Mesendoderm (in vitro differentiated cells): Measurements from ENCODE around the gene FBXL3.

ENCODE experiments used
- DNase-seq: peaks from one replicate; pipeline ENCODE4 v3.0.0; 2013
- H2AK5ac ChIP-seq: 2 replicates; pipeline ENCODE4 v1.6.1; 2013; ENCODE audit warnings: low read length, inconsistent platforms
- H2BK120ac ChIP-seq: 2 replicates; pipeline ENCODE4 v1.6.1; 2013; ENCODE audit warnings: low read depth, mild to moderate bottlenecking, low read length, moderate library complexity, mixed read lengths
- H2BK15ac ChIP-seq: replicated peaks from 2 replicates; pipeline ENCODE4 v1.6.1; 2013; ENCODE audit warnings: low read depth, mild to moderate bottlenecking, moderate library complexity
- H2BK5ac ChIP-seq: 2 replicates; pipeline ENCODE4 v1.6.1; 2013; ENCODE audit warnings: low read length, inconsistent platforms
- H3K18ac ChIP-seq: 2 replicates; pipeline ENCODE4 v1.6.1; 2013; ENCODE audit warnings: mild to moderate bottlenecking, low read length, mixed read lengths
- H3K23ac ChIP-seq: one replicate; pipeline ENCODE4 v1.6.1; 2013; ENCODE audit warnings: low read length
- H3K27ac ChIP-seq: 2 replicates; pipeline ENCODE4 v1.5.1; 2013; ENCODE audit warnings: low read depth, mild to moderate bottlenecking, inconsistent platforms, low read length, moderate library complexity
- H3K27me3 ChIP-seq: 2 replicates; pipeline ENCODE4 v1.6.1; 2013; ENCODE audit warnings: low read length, control low read depth, mild to moderate bottlenecking, inconsistent platforms; ENCODE audit not compliant: insufficient read depth, poor library complexity
- H3K36me3 ChIP-seq: 2 replicates; pipeline ENCODE4 v1.6.1; 2013; ENCODE audit warnings: low read length, inconsistent platforms; ENCODE audit not compliant: control insufficient read depth, insufficient read depth
- H3K4ac ChIP-seq: one replicate; pipeline ENCODE4 v1.6.1; 2013; ENCODE audit warnings: low read depth, mild to moderate bottlenecking, low read length, moderate library complexity
- H3K4me1 ChIP-seq: 2 replicates; pipeline ENCODE4 v1.6.1; 2013; ENCODE audit warnings: low read depth, low read length, inconsistent platforms; ENCODE audit not compliant: control insufficient read depth
- H3K4me2 ChIP-seq: 2 replicates; pipeline ENCODE4 v1.6.1; 2013; ENCODE audit warnings: low read length
- H3K4me3 ChIP-seq: 2 replicates; pipeline ENCODE4 v1.5.1; 2013; ENCODE audit warnings: mild to moderate bottlenecking, low read length
- H3K56ac ChIP-seq: one replicate; pipeline ENCODE4 v1.6.1; 2013; ENCODE audit warnings: low read length
- H3K79me1 ChIP-seq: 2 replicates; pipeline ENCODE4 v1.6.1; 2013; ENCODE audit warnings: low read length, inconsistent platforms
- H3K79me2 ChIP-seq: 2 replicates; pipeline ENCODE4 v1.6.1; 2013; ENCODE audit warnings: mild to moderate bottlenecking, low read length; ENCODE audit not compliant: control insufficient read depth, insufficient read depth
- H3K9ac ChIP-seq: 2 replicates; pipeline ENCODE4 v1.6.1; 2013; ENCODE audit warnings: low read length, inconsistent platforms
- H4K5ac ChIP-seq: one replicate; pipeline ENCODE4 v1.6.1; 2013; ENCODE audit warnings: low read length
- H4K8ac ChIP-seq: one replicate; pipeline ENCODE4 v1.6.1; 2013; ENCODE audit warnings: low read depth, mild to moderate bottlenecking, control low read depth, low read length, moderate library complexity
- WGBS: extraction: QIAGEN DNeasy Blood & Tissue Kit; methylation state at CpG from one replicate; pipeline ENCODE4 v1.1.7; 2013; ENCODE audit warnings: low lambda C conversion rate, missing lambda C conversion rate; ENCODE audit not compliant: insufficient coverage; ENCODE audit errors: extremely low coverage; 5-methylcytosine and 5-hydroxymethylcytosine counted together

Gene FBXL3

GRCh38 chr13:77033717-77034302, 6.9 kb upstream of the FBXL3 start:
- H3K56ac ChIP-seq, result no peak overlapping the region
- no peak overlapping the region for H2BK15ac ChIP-seq
- H4K8ac ChIP-seq, result no peak overlapping the region
- H3K23ac ChIP-seq, result no peak overlapping the region
- no peak overlapping the region for H2BK5ac ChIP-seq
- no peak overlapping the region for H3K27ac ChIP-seq
- H2BK120ac ChIP-seq, result no peak overlapping the region
- no peak overlapping the region for H4K5ac ChIP-seq
- no peak overlapping the region for H3K4ac ChIP-seq
- no peak overlapping the region for H3K4me3 ChIP-seq
- H3K79me2 ChIP-seq, result no peaks in the 10 kb centered on the region
- H3K4me2 ChIP-seq, result no peak overlapping the region
- no peak overlapping the region for H3K18ac ChIP-seq
- H3K4me1 ChIP-seq, result no peaks in the 10 kb centered on the region
- no CpG with 5 or more reads among the region's 4 CpGs for WGBS
- no peak overlapping the region for H3K9ac ChIP-seq
- no peak overlapping the region for H2AK5ac ChIP-seq
- no peaks in the 10 kb centered on the region for H3K36me3 ChIP-seq
- H3K27me3 ChIP-seq, result no peaks in the 10 kb centered on the region
- no peak for DNase-seq
- H3K79me1 ChIP-seq, result no peaks in the 10 kb centered on the region

DNA sequence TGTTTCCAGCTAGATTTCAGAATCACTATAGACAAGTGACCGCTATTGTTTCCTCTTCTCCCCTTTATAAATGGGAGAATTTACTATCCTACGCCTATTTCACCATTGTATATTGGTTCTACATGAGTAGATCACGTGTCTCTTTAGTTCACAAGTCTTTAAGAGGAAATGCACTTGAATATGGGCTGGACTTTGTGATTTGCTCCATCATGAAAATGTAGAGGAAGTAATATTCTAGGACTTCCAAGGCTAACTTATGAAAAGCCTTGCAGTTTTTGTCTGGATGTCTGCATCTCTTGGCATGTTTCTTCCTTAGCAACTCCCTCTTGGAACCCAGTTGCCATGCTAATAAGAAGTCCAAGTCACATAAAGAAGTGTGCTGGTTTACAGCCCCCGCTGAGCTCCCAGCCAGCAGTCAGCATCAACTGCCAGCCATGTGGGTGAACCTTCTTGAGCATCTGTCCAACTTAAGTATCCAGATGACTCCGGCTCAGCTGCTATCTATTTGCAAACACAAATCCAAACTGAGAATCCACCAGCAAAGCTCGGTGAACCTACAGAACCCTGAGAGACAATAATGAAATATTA, 4.8 kb upstream of the FBXL3 start:
- Histone ChIP-seq H3K27me3 (no peaks in the 10 kb centered on the region), H3K56ac (no peak overlapping the region), H2BK15ac (no peak overlapping the region), H2AK5ac (no peak overlapping the region), H3K9ac (no peak overlapping the region), H3K4me3 (no peak overlapping the region), H3K79me1 (no peaks in the 10 kb centered on the region), H3K27ac (no peak overlapping the region), H2BK120ac (no peak overlapping the region), H3K4me1 (peaks cover 2% of the 10 kb centered on the region), H4K8ac (no peak overlapping the region), H3K18ac (no peak overlapping the region), H4K5ac (no peak overlapping the region), H3K79me2 (no peaks in the 10 kb centered on the region), H3K36me3 (no peaks in the 10 kb centered on the region), H2BK5ac (no peak overlapping the region), H3K23ac (no peak overlapping the region), H3K4me2 (no peak overlapping the region), H3K4ac (no peak overlapping the region)
- WGBS, result no CpG with 5 or more reads among the region's 6 CpGs
- no peak for DNase-seq

DNA sequence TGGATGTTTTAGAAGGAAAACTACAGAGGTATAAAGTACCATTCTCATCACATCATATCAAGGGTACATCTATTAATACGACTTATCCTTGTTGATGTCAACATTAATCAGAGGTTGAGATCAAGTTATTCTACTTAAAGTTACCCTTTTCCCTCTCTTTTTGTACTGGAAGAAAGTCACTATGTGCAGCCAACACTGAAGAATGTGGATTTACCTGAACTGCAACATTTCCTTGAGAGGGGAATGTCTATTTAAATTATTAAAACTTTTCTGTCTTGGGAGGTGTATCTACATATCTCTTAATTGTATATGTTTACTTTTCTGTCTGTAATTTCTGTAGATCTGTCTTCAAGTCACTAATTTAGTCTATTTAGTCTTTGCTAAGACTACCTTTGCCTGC, 2.5 kb upstream of the FBXL3 start:
- no peak overlapping the region for H3K9ac ChIP-seq
- H3K79me1 ChIP-seq, result no peaks in the 10 kb centered on the region
- H3K4me1 ChIP-seq, result peaks cover 2% of the 10 kb centered on the region
- no peak for DNase-seq
- no CpG with 5 or more reads among the region's 1 CpG for WGBS
- H3K36me3 ChIP-seq, result no peaks in the 10 kb centered on the region
- H3K23ac ChIP-seq, result no peak overlapping the region
- no peak overlapping the region for H2BK15ac ChIP-seq
- no peak overlapping the region for H2AK5ac ChIP-seq
- H3K18ac ChIP-seq, result no peak overlapping the region
- H4K5ac ChIP-seq, result no peak overlapping the region
- no peak overlapping the region for H3K4me2 ChIP-seq
- H4K8ac ChIP-seq, result no peak overlapping the region
- H3K4me3 ChIP-seq, result no peak overlapping the region
- H3K4ac ChIP-seq, result no peak overlapping the region
- H3K56ac ChIP-seq, result no peak overlapping the region
- no peaks in the 10 kb centered on the region for H3K27me3 ChIP-seq
- H3K27ac ChIP-seq, result no peak overlapping the region
- H2BK5ac ChIP-seq, result no peak overlapping the region
- no peak overlapping the region for H2BK120ac ChIP-seq
- peaks cover 15% of the 10 kb centered on the region for H3K79me2 ChIP-seq

- peak overlapping the region; percentile 87 for H3K18ac ChIP-seq
- H3K23ac ChIP-seq, result no peak overlapping the region
- H4K8ac ChIP-seq, result peak overlapping the region; percentile 84
- no peak overlapping the region for H3K4me3 ChIP-seq
- peaks cover 2% of the 10 kb centered on the region for H3K4me1 ChIP-seq
- WGBS, result no CpG with 5 or more reads among the region's 5 CpGs
- H4K5ac ChIP-seq, result no peak overlapping the region
- H2BK5ac ChIP-seq, result no peak overlapping the region
- H3K56ac ChIP-seq, result peak overlapping the region; percentile 57
- H3K79me2 ChIP-seq, result peaks cover 23% of the 10 kb centered on the region
- H3K27ac ChIP-seq, result no peak overlapping the region
- H3K4me2 ChIP-seq, result peak overlapping the region; percentile 31
- DNase-seq, result peak; percentile 25
- H2BK15ac ChIP-seq, result no peak overlapping the region
- no peak overlapping the region for H2BK120ac ChIP-seq
- H3K79me1 ChIP-seq, result no peaks in the 10 kb centered on the region
- H3K27me3 ChIP-seq, result no peaks in the 10 kb centered on the region
- H3K9ac ChIP-seq, result peak overlapping the region; percentile 56
- peak overlapping the region; percentile 20 for H3K4ac ChIP-seq
- H3K36me3 ChIP-seq, result no peaks in the 10 kb centered on the region
- H2AK5ac ChIP-seq, result no peak overlapping the region
Observed at GRCh38 chr13:77028202-77028601, 1.2 kb upstream of the FBXL3 start.

DNA sequence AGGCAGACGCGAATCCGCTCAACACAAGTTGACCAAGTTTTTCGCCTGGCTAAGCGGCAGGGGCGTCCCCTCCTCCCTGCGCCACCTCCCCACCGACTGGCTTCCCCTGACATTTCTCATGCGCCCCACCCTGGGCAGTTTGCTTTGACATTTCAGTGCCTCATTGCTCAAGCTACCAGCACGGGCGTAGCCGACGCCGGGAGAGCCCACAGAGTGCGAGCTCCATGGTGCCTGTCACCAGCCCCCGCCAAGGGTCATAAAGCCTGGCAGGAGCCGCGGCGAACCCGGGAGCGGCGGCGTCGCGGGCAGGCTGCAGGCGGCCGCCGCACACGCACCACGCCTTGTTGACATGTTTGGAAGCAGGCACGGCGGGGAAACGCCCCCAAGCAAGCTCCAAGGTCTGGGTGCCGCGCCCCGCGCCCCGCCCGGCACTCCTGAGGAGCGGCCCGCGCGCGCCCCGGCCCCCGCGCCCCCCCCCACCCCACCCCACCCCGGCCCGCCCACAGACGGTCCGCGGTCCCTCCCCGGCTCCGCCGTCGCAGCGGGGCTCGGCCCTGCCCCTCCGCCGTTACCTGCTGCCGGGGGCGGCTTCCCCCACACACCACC, 601 bp downstream of the FBXL3 start:
- Histone ChIP-seq H3K79me2 (peaks cover 37% of the 10 kb centered on the region), H3K36me3 (no peaks in the 10 kb centered on the region), H3K18ac (peak overlapping the region; percentile 100), H3K56ac (peak overlapping the region; percentile 96), H3K27ac (peak overlapping the region; percentile 100), H2BK120ac (peak overlapping the region; percentile 37), H3K79me1 (peaks cover 7% of the 10 kb centered on the region), H2AK5ac (no peak overlapping the region), H2BK15ac (no peak overlapping the region), H3K4me1 (peaks cover 8% of the 10 kb centered on the region), H4K5ac (no peak overlapping the region), H3K4ac (peak overlapping the region; percentile 98), H3K4me2 (peak overlapping the region; percentile 92), H3K4me3 (peak overlapping the region; percentile 87), H2BK5ac (no peak overlapping the region), H3K27me3 (no peaks in the 10 kb centered on the region), H3K23ac (peak overlapping the region; percentile 94), H3K9ac (peak overlapping the region; percentile 93), H4K8ac (peak overlapping the region; percentile 96)
- peak; percentile 82 for DNase-seq
- WGBS, result no CpG with 5 or more reads among the region's 62 CpGs
